Stomach smooth muscle (tissue), 2 donors: ENCODE data around the gene AZU1.
"Not testable (repeated sequence)": the region's sequence is repeated elsewhere in the genome, so short reads cannot be mapped to it uniquely, and the experiment has no call there.

ENCODE experiments used
- H3K27ac ChIP-seq: one replicate; pipeline ENCODE4 v1.7.0; 2013; ENCODE audit warnings: mild to moderate bottlenecking, low read length, inconsistent platforms
- H3K27me3 ChIP-seq, 2 donors: one replicate each; pipeline ENCODE4 v1.7.0; 2013; ENCODE audit warnings: low read length in 2 of 2; ENCODE audit not compliant: insufficient read depth in 2 of 2, control insufficient read depth in 1 of 2
- H3K36me3 ChIP-seq, 2 donors: one replicate each; pipeline ENCODE4 v1.7.0; 2013; ENCODE audit warnings: low read length in 2 of 2; ENCODE audit not compliant: control insufficient read depth in 2 of 2, insufficient read depth in 2 of 2
- H3K4me1 ChIP-seq: one replicate; pipeline ENCODE4 v1.7.0; 2013; ENCODE audit warnings: low read length; ENCODE audit not compliant: control insufficient read depth, insufficient read depth
- H3K4me3 ChIP-seq, 2 donors: one replicate each; pipeline ENCODE4 v1.7.0; 2013; ENCODE audit warnings: low read length in 2 of 2
- H3K9ac ChIP-seq, 2 donors: one replicate each; pipeline ENCODE4 v1.7.0; 2013; ENCODE audit warnings: low read length in 2 of 2, mild to moderate bottlenecking in 1 of 2
- H3K9me3 ChIP-seq, 2 donors: one replicate each; pipeline ENCODE4 v1.7.0; 2013; ENCODE audit warnings: low read length in 2 of 2; ENCODE audit not compliant: control insufficient read depth in 2 of 2
- donor health status: healthy.
- donor health status: Pancreatic carcinoma.

AZU1 gene

DNA sequence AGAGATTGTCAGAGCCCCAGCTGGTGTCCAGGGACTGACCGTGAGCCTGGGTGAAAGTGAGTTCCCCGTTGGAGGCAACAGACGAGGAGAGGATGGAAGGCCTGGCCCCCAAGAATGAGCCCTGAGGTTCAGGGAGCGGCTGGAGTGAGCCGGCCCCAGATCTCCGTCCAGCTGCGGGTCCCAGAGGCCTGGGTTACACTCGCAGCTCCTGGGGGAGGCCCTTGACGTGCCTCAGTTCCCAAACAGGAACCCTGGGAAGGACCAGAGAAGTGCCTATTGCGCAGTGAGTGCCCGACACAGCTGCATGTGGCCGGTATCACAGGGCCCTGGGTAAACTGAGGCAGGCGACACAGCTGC is 23.3 kb downstream of the AZU1 start:
- Histone ChIP-seq H3K27ac (peak overlapping the region; percentile 67), H3K9ac (peak overlapping the region; percentile 16 to 29), H3K9me3 (no peaks in the 10 kb centered on the region), H3K4me3 (peak overlapping the region in 1 of 2 donors; percentile 57), H3K4me1 (peaks cover 18% of the 10 kb centered on the region), H3K36me3 (no peaks in the 10 kb centered on the region), H3K27me3 (peaks cover 16 to 22% of the 10 kb centered on the region in 2 donors)

DNA sequence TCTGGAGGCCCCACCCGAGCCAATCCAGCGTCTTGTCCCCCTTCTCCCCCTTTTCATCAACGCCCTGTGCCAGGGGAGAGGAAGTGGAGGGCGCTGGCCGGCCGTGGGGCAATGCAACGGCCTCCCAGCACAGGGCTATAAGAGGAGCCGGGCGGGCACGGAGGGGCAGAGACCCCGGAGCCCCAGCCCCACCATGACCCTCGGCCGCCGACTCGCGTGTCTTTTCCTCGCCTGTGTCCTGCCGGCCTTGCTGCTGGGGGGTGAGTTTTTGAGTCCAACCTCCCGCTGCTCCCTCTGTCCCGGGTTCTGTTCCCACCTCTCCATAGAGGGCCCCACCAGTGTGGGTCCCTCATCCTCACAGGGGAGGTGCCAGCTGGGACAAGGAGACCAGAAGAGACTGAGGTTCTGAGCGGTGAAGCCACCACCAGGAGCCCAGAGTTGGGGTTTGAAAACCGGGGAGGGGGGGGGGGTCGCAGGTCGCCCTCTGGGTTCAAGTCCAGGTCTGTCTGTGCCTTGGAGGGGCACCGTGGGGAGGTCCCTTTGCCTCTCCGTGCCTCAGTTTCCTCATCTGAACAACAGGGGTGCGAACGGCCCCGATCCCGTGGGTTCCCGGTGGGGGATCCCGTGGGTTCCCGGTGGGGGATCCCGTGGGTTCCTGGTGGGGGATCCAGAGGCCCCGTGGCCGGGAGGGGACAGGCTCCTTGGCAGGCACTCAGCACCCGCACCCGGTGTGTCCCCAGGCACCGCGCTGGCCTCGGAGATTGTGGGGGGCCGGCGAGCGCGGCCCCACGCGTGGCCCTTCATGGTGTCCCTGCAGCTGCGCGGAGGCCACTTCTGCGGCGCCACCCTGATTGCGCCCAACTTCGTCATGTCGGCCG is 24.7 kb downstream of the AZU1 start, which contains the start of gene ELANE:
Gene ELANE (plus strand): TSS at position 168 of the 878 bp plus-strand sequence. CDS start 26 bp downstream, at position 194.
- Histone ChIP-seq H3K9ac (no peak within 1 kb of the TSS), H3K4me3 (peak within 1 kb of the TSS in 1 of 2 donors; percentile 57), H3K4me1 (peaks cover 18% of the 10 kb centered on the region), H3K9me3 (no peaks in the 10 kb centered on the region), H3K27me3 (peaks cover 8 to 16% of the 10 kb centered on the region in 2 donors), H3K36me3 (no peaks in the 10 kb centered on the region), H3K27ac (peak within 1 kb of the TSS; percentile 67)

GRCh38 chr19:853014-853585 is 25.5 kb downstream of the AZU1 start:
- Histone ChIP-seq H3K27me3 (peaks cover 8 to 16% of the 10 kb centered on the region in 2 donors), H3K9me3 (no peaks in the 10 kb centered on the region), H3K4me3 (no peak overlapping the region), H3K36me3 (no peaks in the 10 kb centered on the region), H3K27ac (no peak overlapping the region), H3K4me1 (peaks cover 12% of the 10 kb centered on the region), H3K9ac (no peak overlapping the region)

- peaks cover 12% of the 10 kb centered on the region for H3K4me1 ChIP-seq
- peaks cover 15 to 16% of the 10 kb centered on the region in 2 donors for H3K27me3 ChIP-seq
- not testable (repeated sequence) for H3K36me3 ChIP-seq, H3K9ac ChIP-seq, H3K4me3 ChIP-seq, H3K9me3 ChIP-seq, H3K27ac ChIP-seq
Measured at GRCh38 chr19:853614-854220, 26.1 kb downstream of the AZU1 start.

GRCh38 chr19:854549-854948 is 26.9 kb downstream of the AZU1 start:
- H3K4me1 ChIP-seq = peaks cover 16% of the 10 kb centered on the region
- no peaks in the 10 kb centered on the region for H3K36me3 ChIP-seq
- H3K27ac ChIP-seq = no peak overlapping the region
- H3K9ac ChIP-seq = no peak overlapping the region
- no peak overlapping the region for H3K4me3 ChIP-seq
- peaks cover 21% of the 10 kb centered on the region in 2 donors for H3K27me3 ChIP-seq
- H3K9me3 ChIP-seq = no peaks in the 10 kb centered on the region

DNA sequence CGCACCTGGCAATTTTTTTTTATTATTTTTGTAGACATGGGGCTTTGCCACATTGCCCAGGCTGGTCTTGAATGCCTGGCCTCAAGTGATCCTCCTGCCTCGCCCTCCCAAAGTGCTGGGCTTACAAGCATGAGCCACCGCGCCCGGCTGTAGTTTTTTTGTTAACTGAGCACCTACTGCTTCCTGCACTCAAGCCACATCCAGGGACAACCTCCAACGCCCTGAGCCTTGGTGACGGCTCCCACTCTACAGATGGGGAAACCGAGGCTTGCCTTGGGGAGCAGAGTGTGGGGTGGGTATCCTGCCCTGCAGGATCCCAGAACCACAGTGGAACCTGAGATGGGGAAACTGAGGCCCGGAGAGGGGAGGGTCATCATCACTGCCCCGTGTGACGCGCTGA is 27.5 kb downstream of the AZU1 start:
- Histone ChIP-seq H3K27ac (no peak overlapping the region), H3K9me3 (no peaks in the 10 kb centered on the region), H3K36me3 (no peaks in the 10 kb centered on the region), H3K27me3 (peaks cover 25 to 26% of the 10 kb centered on the region in 2 donors), H3K4me1 (peaks cover 22% of the 10 kb centered on the region), H3K9ac (no peak overlapping the region), H3K4me3 (no peak overlapping the region)

- Histone ChIP-seq H3K36me3 (no peaks in the 10 kb centered on the region), H3K9ac (no peak overlapping the region), H3K27ac (no peak overlapping the region), H3K4me1 (peaks cover 18% of the 10 kb centered on the region), H3K27me3 (peaks cover 25 to 28% of the 10 kb centered on the region in 2 donors), H3K9me3 (no peaks in the 10 kb centered on the region), H3K4me3 (no peak overlapping the region)
Measured at GRCh38 chr19:855566-856120, 28.0 kb downstream of the AZU1 start.

- Histone ChIP-seq H3K9me3 (no peaks in the 10 kb centered on the region), H3K4me1 (peaks cover 19% of the 10 kb centered on the region), H3K4me3 (no peak overlapping the region), H3K27me3 (peaks cover 22 to 26% of the 10 kb centered on the region in 2 donors), H3K27ac (no peak overlapping the region), H3K36me3 (no peaks in the 10 kb centered on the region), H3K9ac (no peak overlapping the region)
Measured at GRCh38 chr19:858284-858683, 30.6 kb downstream of the AZU1 start.

GRCh38 chr19:858868-859843 is 31.5 kb downstream of the AZU1 start, which contains the start of gene CFD:
CFD (plus strand) TSS chr19:859664; CDS start chr19:859690, 26 bp downstream.
- Histone ChIP-seq H3K36me3 (no peaks in the 10 kb centered on the region), H3K4me1 (peaks cover 26% of the 10 kb centered on the region), H3K4me3 (peak within 1 kb of the TSS in 1 of 2 donors; percentile 60), H3K27ac (no peak within 1 kb of the TSS), H3K9me3 (no peaks in the 10 kb centered on the region), H3K9ac (peak within 1 kb of the TSS in 1 of 2 donors; percentile 29), H3K27me3 (peaks cover 20 to 26% of the 10 kb centered on the region in 2 donors)
